ENCODE data around the gene UBE2D4. TPM values are rescaled to one million over a fixed set of nuclear protein-coding genes. Genes with fewer than 3 reads are reported as not detected.

The UBE2D4 gene
- total RNA-seq, 1 donor from 2014 or later: 27.4 TPM

Other genes with a start within 250 kb of the UBE2D4 start
- 49.5 and 67.1 TPM in 2 replicates for gene COA1, start 196.9 kb upstream of the UBE2D4 start, total RNA-seq
- gene BLVRA, start 167.8 kb upstream of the UBE2D4 start, total RNA-seq: 47.1 and 60.2 TPM in 2 replicates
- gene MRPS24, start 56.9 kb upstream of the UBE2D4 start, total RNA-seq: 142 and 168 TPM in 2 replicates
- gene URGCP, start 19.8 kb upstream of the UBE2D4 start, total RNA-seq: 30.0 and 30.1 TPM in 2 replicates
- gene SPDYE1, start 71.5 kb downstream of the UBE2D4 start, total RNA-seq: not detected in 2 replicates
- 120 and 121 TPM in 2 replicates for gene DBNL, start 118.3 kb downstream of the UBE2D4 start, total RNA-seq
- gene PGAM2, start 139.1 kb downstream of the UBE2D4 start, total RNA-seq: not detected in 2 replicates
- 19.8 and 22.1 TPM in 2 replicates for gene POLM, start 156.1 kb downstream of the UBE2D4 start, total RNA-seq
- 81.1 and 82.8 TPM in 2 replicates for gene AEBP1, start 177.9 kb downstream of the UBE2D4 start, total RNA-seq
- 72.8 and 73.0 TPM in 2 replicates for gene POLD2, start 197.1 kb downstream of the UBE2D4 start, total RNA-seq
- gene MYL7, start 214.9 kb downstream of the UBE2D4 start, total RNA-seq: 1.2 and 3.0 TPM in 2 replicates